WTC11 (cell line): Measurements from ENCODE around the gene NDRG2. TPM values are rescaled to one million over a fixed set of nuclear protein-coding genes. Genes with fewer than 3 reads are reported as not detected.

Experiments
- ATAC-seq: fragments of 200-7000 bp; cut with Tn5 transposase; 2 replicates; pipeline ENCODE4 v1.10.0; 2021; ENCODE audit warnings: mild to moderate bottlenecking, moderate library complexity
- CTCF ChIA-PET: fragments of 300-600 bp; sonication (Branson Sonifier 250); formaldehyde crosslinking; loops from one replicate; lab custom pipeline; 2021; ENCODE audit warnings: antibody characterized with exemption; lab: Charles Lee
- POLR2A ChIA-PET: fragments of 350-600 bp; sonication (Branson Sonifier 250); formaldehyde crosslinking; loops from one replicate; lab custom pipeline; 2021; ENCODE audit warnings: antibody characterized with exemption; lab: Charles Lee
- DNase-seq: peaks from one replicate; pipeline ENCODE4 v3.0.0; 2021; ENCODE audit warnings: low spot score
- H3K27ac Mint-ChIP-seq: 2 replicates; pipeline ENCODE4 v1.8.0; 2021; ENCODE audit warnings: mixed read lengths
- H3K27me3 Mint-ChIP-seq: 2 replicates; pipeline ENCODE4 v1.8.0; 2021; ENCODE audit warnings: low read depth, mild to moderate bottlenecking, moderate library complexity, mixed read lengths
- H3K36me3 Mint-ChIP-seq: 2 replicates; pipeline ENCODE4 v1.8.0; 2021; ENCODE audit warnings: mixed read lengths
- H3K4me1 Mint-ChIP-seq: 2 replicates; pipeline ENCODE4 v1.8.0; 2022; ENCODE audit warnings: mixed read lengths
- H3K4me3 Mint-ChIP-seq: 2 replicates; pipeline ENCODE4 v1.8.0; 2021; ENCODE audit warnings: mild to moderate bottlenecking, moderate library complexity, mixed read lengths
- H3K9me3 Mint-ChIP-seq: 2 replicates; pipeline ENCODE4 v1.8.0; 2021; ENCODE audit warnings: mixed read lengths
- ATF1 ChIP-seq: sonication (generic); formaldehyde crosslinking; IDR thresholded peaks from 2 replicates; pipeline ENCODE4 v1.8.1; 2023; ENCODE audit warnings: mild to moderate bottlenecking, moderate library complexity, missing genetic modification reagents
- CBFB ChIP-seq: sonication (generic); formaldehyde crosslinking; IDR thresholded peaks from 2 replicates; pipeline ENCODE4 v1.8.1; 2022; ENCODE audit warnings: mild to moderate bottlenecking, low read depth, missing genetic modification reagents
- CDX4 ChIP-seq: fragments of 250-450 bp; sonication (Bioruptor Pico); IDR thresholded peaks from 2 replicates; pipeline ENCODE4 v1.9.0; 2021; ENCODE audit warnings: moderate library complexity, mild to moderate bottlenecking, inconsistent platforms, borderline replicate concordance
- CREM ChIP-seq: sonication (generic); formaldehyde crosslinking; IDR thresholded peaks from 2 replicates; pipeline ENCODE4 v1.8.1; 2022; ENCODE audit warnings: mild to moderate bottlenecking, missing genetic modification reagents, moderate library complexity
- ELF4 ChIP-seq: sonication (generic); formaldehyde crosslinking; IDR thresholded peaks from 2 replicates; pipeline ENCODE4 v1.8.1; 2022; ENCODE audit warnings: low read depth, mild to moderate bottlenecking, moderate library complexity, missing genetic modification reagents
- ERG ChIP-seq: fragments of 250-450 bp; sonication (Bioruptor Pico); IDR thresholded peaks from 2 replicates; pipeline ENCODE4 v1.8.0; 2021; ENCODE audit warnings: mild to moderate bottlenecking
- FOXJ3 ChIP-seq: sonication (generic); formaldehyde crosslinking; IDR thresholded peaks from 2 replicates; pipeline ENCODE4 v1.9.0; 2021; ENCODE audit warnings: missing genetic modification reagents, mild to moderate bottlenecking, borderline replicate concordance
- GTF2I ChIP-seq: fragments of 250-450 bp; sonication (Bioruptor Pico); conservative IDR thresholded peaks from 2 replicates; pipeline ENCODE4 v1.4.0; 2021; ENCODE audit warnings: mild to moderate bottlenecking
- MYBL2 ChIP-seq: sonication (generic); formaldehyde crosslinking; IDR thresholded peaks from 2 replicates; pipeline ENCODE4 v1.8.1; 2023; ENCODE audit warnings: mild to moderate bottlenecking, moderate library complexity, missing genetic modification reagents
- NFE2L1 ChIP-seq: sonication (generic); formaldehyde crosslinking; IDR thresholded peaks from 2 replicates; pipeline ENCODE4 v1.8.1; 2023; ENCODE audit warnings: missing genetic modification reagents
- USF1 ChIP-seq: sonication (generic); formaldehyde crosslinking; IDR thresholded peaks from 2 replicates; pipeline ENCODE4 v1.8.0; 2022; ENCODE audit warnings: mild to moderate bottlenecking, missing genetic modification reagents
- ZMAT4 ChIP-seq: fragments of 250-450 bp; sonication (Bioruptor Pico); IDR thresholded peaks from 2 replicates; pipeline ENCODE4 v1.9.0; 2021; ENCODE audit warnings: mild to moderate bottlenecking
- ZNF121 ChIP-seq: sonication (generic); formaldehyde crosslinking; IDR thresholded peaks from 2 replicates; pipeline ENCODE4 v1.8.0; 2023; ENCODE audit warnings: missing genetic modification reagents
- ZNF138 ChIP-seq: sonication (generic); formaldehyde crosslinking; conservative IDR thresholded peaks from 2 replicates; pipeline ENCODE4 v1.8.1; 2022; ENCODE audit warnings: mild to moderate bottlenecking, moderate library complexity, missing genetic modification reagents
- ZNF232 ChIP-seq: sonication (generic); formaldehyde crosslinking; IDR thresholded peaks from 2 replicates; pipeline ENCODE4 v1.8.0; 2022; ENCODE audit warnings: mild to moderate bottlenecking, missing genetic modification reagents
- ZNF281 ChIP-seq: sonication (generic); formaldehyde crosslinking; IDR thresholded peaks from 2 replicates; pipeline ENCODE4 v1.8.0; 2023; ENCODE audit warnings: mild to moderate bottlenecking, missing genetic modification reagents
- ZNF317 ChIP-seq: sonication (generic); formaldehyde crosslinking; IDR thresholded peaks from 2 replicates; pipeline ENCODE4 v1.8.1; 2023; ENCODE audit warnings: low read depth, mild to moderate bottlenecking, moderate library complexity, missing genetic modification reagents, borderline replicate concordance
- ZNF425 ChIP-seq: fragments of 250-450 bp; sonication (Bioruptor Pico); conservative IDR thresholded peaks from 2 replicates; pipeline ENCODE4 v1.9.0; 2021; ENCODE audit warnings: mild to moderate bottlenecking
- total RNA-seq: library from RNA; stranded (reverse); gene quantifications from 3 replicates; pipeline ENCODE4 v1.2.3, GENCODE V29; 2021

NDRG2 gene
- total RNA-seq, 1 experiment from 2014 or later, result 32.2 TPM

- H3K27me3 Mint-ChIP-seq, result no peaks in the 10 kb centered on the region; the same call in 1 of the 2 replicates
- H3K9me3 Mint-ChIP-seq, result no peaks in the 10 kb centered on the region
- ATAC-seq (peak; percentile 34), DNase-seq (no peak)
- POLR2A ChIA-PET, result interaction anchor here (1.0 to 1.3 kb wide), 3 partner anchors 16 to 96 kb away, joined by 3 to 4 read pairs (median 3); no protein-coding TSS in a partner anchor
- H3K36me3 Mint-ChIP-seq, result peaks cover 36% of the 10 kb centered on the region
- H3K4me3 Mint-ChIP-seq, result no peak overlapping the region; the same call in 1 of the 2 replicates
- peaks cover 18% of the 10 kb centered on the region for H3K4me1 Mint-ChIP-seq
- TF ChIP-seq ZMAT4 (CRISPR knock-in tag) (no peak), ZNF232 (CRISPR knock-in tag) (no peak), ATF1 (no peak), MYBL2 (CRISPR knock-in tag) (no peak), GTF2I (CRISPR knock-in tag) (no peak), ERG (CRISPR knock-in tag) (no peak), USF1 (CRISPR knock-in tag) (no peak), CDX4 (no peak), ZNF138 (CRISPR knock-in tag) (no peak), NFE2L1 (no peak), CBFB (no peak)
- peak overlapping the region; percentile 25 for H3K27ac Mint-ChIP-seq
- CTCF ChIA-PET, result interaction anchor here (1.0 to 5.6 kb wide), 12 partner anchors 16 to 172 kb away, joined by 3 to 78 read pairs (median 7); partner anchors contain the start of gene ARHGEF40
Measured at GRCh38 chr14:20998139-20998538, 26.7 kb downstream of the NDRG2 start.

GRCh38 chr14:20997564-20997963 is 27.3 kb downstream of the NDRG2 start:
- DNase-seq (no peak), ATAC-seq (no peak)
- H3K9me3 Mint-ChIP-seq, result no peaks in the 10 kb centered on the region
- H3K36me3 Mint-ChIP-seq, result peaks cover 41% of the 10 kb centered on the region
- no peaks in the 10 kb centered on the region; the same call in 1 of the 2 replicates for H3K27me3 Mint-ChIP-seq
- peaks cover 18% of the 10 kb centered on the region for H3K4me1 Mint-ChIP-seq
- H3K27ac Mint-ChIP-seq, result peak overlapping the region; percentile 78
- no peak overlapping the region for H3K4me3 Mint-ChIP-seq
- ChIA-PET POLR2A (interaction anchor here (0.6 to 1.3 kb wide), 5 partner anchors 17 to 196 kb away, joined by 3 to 8 read pairs (median 4); no protein-coding TSS in a partner anchor), CTCF (interaction anchor here (0.6 to 5.6 kb wide), 14 partner anchors 8 to 171 kb away, joined by 3 to 78 read pairs (median 5); partner anchors contain the start of gene ARHGEF40)
- TF ChIP-seq CREM (CRISPR knock-in tag) (no peak), ZNF317 (CRISPR knock-in tag) (no peak), FOXJ3 (CRISPR knock-in tag) (no peak), ZNF121 (CRISPR knock-in tag) (no peak), ELF4 (CRISPR knock-in tag) (no peak), ZNF281 (CRISPR knock-in tag) (no peak), ZNF425 (CRISPR knock-in tag) (no peak)
